Activated CD4-positive, alpha-beta T cell treated with anti-CD3 and anti-CD28 coated beads for 48 hours (primary cell): ENCODE data around the gene EXTL2.
"Not testable (repeated sequence)": the region's sequence is repeated elsewhere in the genome, so short reads cannot be mapped to it uniquely, and the experiment has no call there.

Experiments used
- DNase-seq: peaks from one replicate; pipeline ENCODE4 v3.0.0-alpha.2; 2020

The EXTL2 gene

GRCh38 chr1:100852976-100853375 is 41.7 kb downstream of the EXTL2 start:
- DNase-seq = no peak

GRCh38 chr1:100851726-100852125 is 42.9 kb downstream of the EXTL2 start:
- DNase-seq = no peak

GRCh38 chr1:100847361-100848082 is 47.1 kb downstream of the EXTL2 start:
- no peak for DNase-seq

GRCh38 chr1:100843160-100843559 is 51.5 kb downstream of the EXTL2 start:
- DNase-seq = not testable (repeated sequence)

GRCh38 chr1:100835866-100836842 is 58.5 kb downstream of the EXTL2 start:
- DNase-seq = no peak

GRCh38 chr1:100834777-100835660 is 59.6 kb downstream of the EXTL2 start:
- peak; percentile 4 for DNase-seq

- no peak for DNase-seq
Measured at GRCh38 chr1:100832694-100833428, 61.8 kb downstream of the EXTL2 start.

GRCh38 chr1:100825666-100826065 is 69.0 kb downstream of the EXTL2 start:
- DNase-seq = not testable (repeated sequence)
